Osteocyte (in vitro differentiated cells): ENCODE data around the gene CNOT3. TPM values are rescaled to one million over a fixed set of nuclear protein-coding genes. Genes with fewer than 3 reads are reported as not detected.

ENCODE experiments used
- DNase-seq: peaks from one replicate; pipeline ENCODE4 v3.0.0; 2021; ENCODE audit warnings: mixed read lengths; ENCODE audit not compliant: unreplicated experiment; ENCODE audit errors: extremely low spot score
- H3K27ac Mint-ChIP-seq: one replicate; pipeline ENCODE4 v1.8.0; 2021; ENCODE audit warnings: mild to moderate bottlenecking, mixed read lengths; ENCODE audit not compliant: unreplicated experiment
- H3K27me3 Mint-ChIP-seq: one replicate; pipeline ENCODE4 v1.8.0; 2021; ENCODE audit warnings: mixed read lengths; ENCODE audit not compliant: unreplicated experiment
- H3K36me3 Mint-ChIP-seq: one replicate; pipeline ENCODE4 v1.8.0; 2021; ENCODE audit warnings: mixed read lengths; ENCODE audit not compliant: unreplicated experiment
- H3K4me1 Mint-ChIP-seq: one replicate; pipeline ENCODE4 v1.8.0; 2021; ENCODE audit warnings: mixed read lengths; ENCODE audit not compliant: unreplicated experiment
- H3K4me3 Mint-ChIP-seq: one replicate; pipeline ENCODE4 v1.8.0; 2021; ENCODE audit warnings: mild to moderate bottlenecking, moderate library complexity, mixed read lengths; ENCODE audit not compliant: unreplicated experiment
- H3K9me3 Mint-ChIP-seq: one replicate; pipeline ENCODE4 v1.8.0; 2021; ENCODE audit warnings: mixed read lengths; ENCODE audit not compliant: unreplicated experiment
- CTCF ChIP-seq: fragments of 200-600 bp; sonication (generic); IDR thresholded peaks from 2 replicates; pipeline ENCODE4 v1.5.0; 2021; ENCODE audit warnings: antibody characterized with exemption, mild to moderate bottlenecking, moderate library complexity
- total RNA-seq: library from RNA; stranded (reverse); gene quantifications from 2 replicates; pipeline ENCODE4 v1.2.1, GENCODE V29; 2021

Gene CNOT3
- total RNA-seq, 1 donor from 2014 or later = 50.5 TPM

GRCh38 chr19:54189735-54190502 is 52.4 kb downstream of the CNOT3 start:
- Mint-ChIP-seq H3K4me3 (peak overlapping the region; percentile 93), H3K27ac (peak overlapping the region; percentile 100), H3K27me3 (no peaks in the 10 kb centered on the region), H3K9me3 (no peaks in the 10 kb centered on the region), H3K36me3 (peaks cover 12% of the 10 kb centered on the region), H3K4me1 (peaks cover 35% of the 10 kb centered on the region)
- no peak for TF ChIP-seq CTCF
- peak; percentile 100 for DNase-seq

GRCh38 chr19:54190503-54191010 is 53.0 kb downstream of the CNOT3 start:
- Mint-ChIP-seq H3K27ac (peak overlapping the region; percentile 100), H3K9me3 (no peaks in the 10 kb centered on the region), H3K27me3 (no peaks in the 10 kb centered on the region), H3K4me1 (peaks cover 35% of the 10 kb centered on the region), H3K4me3 (peak overlapping the region; percentile 93), H3K36me3 (peaks cover 17% of the 10 kb centered on the region)
- DNase-seq = peak; percentile 100
- TF ChIP-seq CTCF = no peak

DNA sequence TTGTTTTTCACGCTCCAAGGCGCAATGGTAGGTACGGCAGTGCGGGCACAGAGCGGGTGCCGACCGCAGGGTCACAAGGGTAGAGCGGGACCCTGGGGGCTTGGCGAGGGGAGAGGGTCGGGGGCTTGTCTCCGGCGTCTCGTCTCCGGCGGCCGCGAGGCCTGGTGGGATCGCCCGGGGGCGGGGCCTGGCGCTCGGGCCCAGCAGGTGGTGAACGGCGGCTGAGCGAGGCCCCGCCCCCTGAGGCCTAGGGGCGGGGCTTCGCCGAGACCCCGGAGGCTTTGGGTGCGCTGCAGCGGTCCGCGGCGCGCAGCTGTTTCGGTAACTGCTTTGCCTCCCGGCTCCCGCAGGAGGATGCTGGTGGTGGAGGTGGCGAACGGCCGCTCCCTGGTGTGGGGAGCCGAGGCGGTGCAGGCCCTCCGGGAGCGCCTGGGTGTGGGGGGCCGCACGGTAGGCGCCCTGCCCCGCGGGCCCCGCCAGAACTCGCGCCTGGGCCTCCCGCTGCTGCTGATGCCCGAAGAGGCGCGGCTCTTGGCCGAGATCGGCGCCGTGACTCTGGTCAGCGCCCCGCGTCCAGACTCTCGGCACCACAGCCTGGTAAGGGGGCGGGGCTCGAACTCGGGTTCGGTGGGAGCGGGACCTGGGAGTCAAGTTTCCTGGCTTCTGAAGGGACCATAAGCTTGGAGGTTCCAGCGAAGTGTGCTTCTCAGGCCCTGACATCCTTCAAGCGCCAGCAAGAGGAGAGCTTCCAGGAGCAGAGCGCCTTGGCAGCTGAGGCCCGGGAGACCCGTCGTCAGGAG is 53.6 kb downstream of the CNOT3 start, which contains the start of gene TSEN34:
TSEN34 (plus strand) TSS at position 298 of the 800 bp plus-strand sequence; CDS start at position 355, 57 bp downstream.
- Mint-ChIP-seq H3K27me3 (no peaks in the 10 kb centered on the region), H3K4me1 (peaks cover 35% of the 10 kb centered on the region), H3K4me3 (peak within 1 kb of the TSS; percentile 93), H3K27ac (peak within 1 kb of the TSS; percentile 100), H3K36me3 (peaks cover 18% of the 10 kb centered on the region), H3K9me3 (no peaks in the 10 kb centered on the region)
- peak; percentile 95 for DNase-seq
- no peak for TF ChIP-seq CTCF

DNA sequence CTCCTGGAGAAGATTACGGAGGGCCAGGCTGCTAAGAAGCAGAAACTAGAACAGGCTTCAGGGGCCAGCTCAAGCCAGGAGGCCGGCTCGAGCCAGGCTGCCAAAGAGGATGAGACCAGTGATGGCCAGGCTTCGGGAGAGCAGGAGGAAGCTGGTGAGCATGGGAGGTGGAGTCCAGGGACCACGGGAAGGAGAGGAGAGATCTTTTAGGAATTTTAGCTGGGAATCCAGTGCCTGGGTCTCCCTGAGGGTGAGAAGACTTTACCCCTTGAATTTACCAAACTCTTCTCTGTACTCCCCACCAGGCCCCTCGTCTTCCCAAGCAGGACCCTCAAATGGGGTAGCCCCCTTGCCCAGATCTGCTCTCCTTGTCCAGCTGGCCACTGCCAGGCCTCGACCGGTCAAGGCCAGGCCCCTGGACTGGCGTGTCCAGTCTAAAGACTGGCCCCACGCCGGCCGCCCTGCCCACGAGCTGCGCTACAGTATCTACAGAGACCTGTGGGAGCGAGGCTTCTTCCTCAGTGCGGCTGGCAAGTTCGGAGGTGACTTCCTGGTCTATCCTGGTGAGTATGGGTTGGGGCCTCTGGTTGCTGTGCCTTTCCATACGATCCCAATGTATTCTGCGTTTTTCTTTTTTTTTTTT is 54.4 kb downstream of the CNOT3 start:
- peaks cover 35% of the 10 kb centered on the region for H3K4me1 Mint-ChIP-seq
- no peak for TF ChIP-seq CTCF
- H3K4me3 Mint-ChIP-seq = peak overlapping the region; percentile 93
- DNase-seq = no peak
- H3K9me3 Mint-ChIP-seq = no peaks in the 10 kb centered on the region
- peak overlapping the region; percentile 93 for H3K27ac Mint-ChIP-seq
- peaks cover 18% of the 10 kb centered on the region for H3K36me3 Mint-ChIP-seq
- H3K27me3 Mint-ChIP-seq = no peaks in the 10 kb centered on the region
